GM04504 (cell line): ENCODE data around the gene AKAP12.
"Not testable (repeated sequence)": the region's sequence is repeated elsewhere in the genome, so short reads cannot be mapped to it uniquely, and the experiment has no call there.

ENCODE experiments used
- DNase-seq: peaks from one replicate; pipeline ENCODE4 v3.0.0-alpha.2; 2012; ENCODE audit warnings: low read depth

AKAP12 gene

GRCh38 chr6:151379933-151380847, 140.4 kb downstream of the AKAP12 start:
- DNase-seq: no peak

GRCh38 chr6:151380848-151381205, 141.1 kb downstream of the AKAP12 start:
- no peak for DNase-seq

DNA sequence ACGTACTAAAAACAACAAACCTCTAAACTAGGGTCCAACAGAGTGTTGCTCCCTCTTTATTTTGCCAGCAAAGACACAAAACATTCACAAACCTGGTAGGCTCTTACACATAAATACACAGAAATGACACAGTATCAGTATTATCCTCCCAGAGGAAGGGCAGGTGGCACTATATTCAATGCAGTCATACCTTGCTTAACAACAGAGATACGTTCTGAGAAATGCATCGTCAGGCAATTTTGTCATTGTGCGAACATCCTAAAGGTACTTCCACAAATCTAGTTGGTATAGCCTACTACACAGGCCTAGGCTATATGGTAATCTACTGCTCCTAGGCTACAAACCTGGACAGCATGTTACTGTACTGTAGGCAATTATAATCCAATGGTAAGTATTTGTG, 142.0 kb downstream of the AKAP12 start:
- DNase-seq: no peak

DNA sequence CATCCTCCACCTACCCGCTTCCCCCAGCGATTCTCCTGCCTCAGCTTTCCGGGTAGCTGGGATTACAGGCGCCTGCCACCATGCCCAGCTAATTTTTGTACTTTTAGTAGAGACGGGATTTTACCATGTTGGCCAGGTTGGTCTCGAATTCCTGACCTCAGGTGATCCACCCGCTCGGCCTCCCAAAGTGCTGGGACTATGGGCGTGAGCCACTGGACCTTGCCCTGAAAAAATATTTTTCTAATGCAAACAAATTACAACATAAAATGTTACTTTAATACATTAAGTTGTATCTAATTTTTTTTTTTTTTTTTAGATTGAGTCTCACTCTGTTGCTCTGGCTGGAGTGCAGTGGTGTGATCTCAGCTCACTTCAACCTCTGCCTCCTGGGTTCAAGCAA, 142.9 kb downstream of the AKAP12 start:
- not testable (repeated sequence) for DNase-seq

DNA sequence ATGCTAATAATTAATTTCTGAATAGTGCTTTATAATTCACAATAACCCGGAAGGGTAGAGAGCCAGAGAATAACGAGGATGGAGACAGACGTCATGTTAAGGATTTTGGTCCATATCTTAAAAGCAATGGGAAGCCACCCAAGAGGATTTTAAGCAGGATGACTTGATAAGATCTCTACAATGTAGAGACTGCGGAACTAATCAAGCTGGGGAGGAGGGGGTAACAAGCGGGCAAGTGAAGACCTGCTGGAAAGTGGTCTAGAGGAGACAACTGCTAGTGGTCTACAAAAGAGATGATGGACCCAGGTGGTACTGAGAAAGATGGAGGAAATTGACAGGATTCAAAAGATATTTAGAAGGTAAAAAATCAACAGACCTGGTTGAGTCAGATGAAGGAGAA, 144.4 kb downstream of the AKAP12 start:
- no peak for DNase-seq

- no peak for DNase-seq
These were observed 145.4 kb downstream of the AKAP12 start for GRCh38 chr6:151385177-151385576.

GRCh38 chr6:151387175-151387970, 147.6 kb downstream of the AKAP12 start:
- DNase-seq: no peak

GRCh38 chr6:151388236-151388635, 148.5 kb downstream of the AKAP12 start:
- no peak for DNase-seq

GRCh38 chr6:151388997-151389617, 149.3 kb downstream of the AKAP12 start:
- DNase-seq: no peak

DNA sequence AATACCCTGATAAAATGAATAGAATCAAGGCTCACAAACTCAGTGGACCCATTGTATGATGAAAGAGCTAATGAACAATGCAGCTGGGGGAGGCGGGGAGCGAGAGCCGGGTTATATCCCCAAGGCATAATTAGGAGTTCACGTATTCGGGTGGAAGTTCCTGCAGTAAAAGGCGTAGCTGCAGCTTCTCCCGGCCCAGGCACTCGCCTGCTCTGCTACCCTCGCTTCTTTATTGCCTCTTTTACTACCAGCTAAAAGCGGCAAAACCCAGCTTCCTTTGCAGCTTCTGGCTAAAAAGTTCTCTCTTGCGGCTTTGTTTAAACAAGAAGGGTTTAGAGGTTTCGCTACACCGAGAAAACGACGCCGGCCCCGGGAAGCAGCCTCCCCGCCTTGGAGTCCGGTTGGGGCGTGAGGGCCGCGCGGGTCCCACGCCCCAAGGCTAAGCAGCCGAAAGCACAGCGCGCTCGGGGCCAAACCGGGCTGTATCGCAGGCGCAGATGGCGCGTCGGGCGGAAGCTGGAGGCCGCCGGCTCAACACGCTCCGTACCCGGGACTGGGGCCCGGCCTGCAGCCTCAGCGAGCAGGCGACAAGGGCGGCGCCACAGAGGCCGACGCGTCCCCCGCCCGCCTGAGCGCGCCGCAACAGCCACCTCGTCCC, 150.0 kb downstream of the AKAP12 start:
- peak; percentile 54 for DNase-seq

DNA sequence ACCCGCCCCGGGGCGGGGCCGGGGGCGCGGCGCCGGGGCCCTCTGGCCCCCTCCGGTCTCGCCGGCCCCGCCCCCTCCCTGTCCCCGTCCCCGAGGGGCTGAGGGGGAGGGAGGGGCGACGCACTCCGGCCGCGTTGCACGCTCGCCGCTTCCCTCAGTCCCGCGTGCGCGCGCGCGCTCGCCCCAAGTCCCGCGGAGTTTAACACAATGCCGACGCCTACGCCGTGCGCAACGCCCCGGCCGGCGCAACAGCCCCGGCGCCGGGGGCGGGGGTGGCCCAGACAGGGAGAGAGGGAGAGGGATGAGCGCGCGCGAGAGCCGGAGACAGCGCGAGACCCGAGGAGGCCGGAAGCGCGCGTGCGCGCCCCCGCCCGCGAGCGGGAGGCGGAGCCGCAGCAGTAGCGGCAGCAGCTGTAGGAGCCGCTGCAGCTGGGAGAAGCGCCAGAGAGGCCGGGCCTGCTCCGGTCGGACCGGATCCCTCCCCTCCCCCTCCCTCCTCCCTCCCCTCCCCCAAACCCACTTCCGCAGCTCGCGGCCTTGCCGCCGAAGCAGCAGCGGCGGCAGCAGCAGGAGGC, 150.6 kb downstream of the AKAP12 start:
- peak; percentile 99 for DNase-seq

GRCh38 chr6:151390851-151391470, 151.2 kb downstream of the AKAP12 start:
- DNase-seq: no peak

DNA sequence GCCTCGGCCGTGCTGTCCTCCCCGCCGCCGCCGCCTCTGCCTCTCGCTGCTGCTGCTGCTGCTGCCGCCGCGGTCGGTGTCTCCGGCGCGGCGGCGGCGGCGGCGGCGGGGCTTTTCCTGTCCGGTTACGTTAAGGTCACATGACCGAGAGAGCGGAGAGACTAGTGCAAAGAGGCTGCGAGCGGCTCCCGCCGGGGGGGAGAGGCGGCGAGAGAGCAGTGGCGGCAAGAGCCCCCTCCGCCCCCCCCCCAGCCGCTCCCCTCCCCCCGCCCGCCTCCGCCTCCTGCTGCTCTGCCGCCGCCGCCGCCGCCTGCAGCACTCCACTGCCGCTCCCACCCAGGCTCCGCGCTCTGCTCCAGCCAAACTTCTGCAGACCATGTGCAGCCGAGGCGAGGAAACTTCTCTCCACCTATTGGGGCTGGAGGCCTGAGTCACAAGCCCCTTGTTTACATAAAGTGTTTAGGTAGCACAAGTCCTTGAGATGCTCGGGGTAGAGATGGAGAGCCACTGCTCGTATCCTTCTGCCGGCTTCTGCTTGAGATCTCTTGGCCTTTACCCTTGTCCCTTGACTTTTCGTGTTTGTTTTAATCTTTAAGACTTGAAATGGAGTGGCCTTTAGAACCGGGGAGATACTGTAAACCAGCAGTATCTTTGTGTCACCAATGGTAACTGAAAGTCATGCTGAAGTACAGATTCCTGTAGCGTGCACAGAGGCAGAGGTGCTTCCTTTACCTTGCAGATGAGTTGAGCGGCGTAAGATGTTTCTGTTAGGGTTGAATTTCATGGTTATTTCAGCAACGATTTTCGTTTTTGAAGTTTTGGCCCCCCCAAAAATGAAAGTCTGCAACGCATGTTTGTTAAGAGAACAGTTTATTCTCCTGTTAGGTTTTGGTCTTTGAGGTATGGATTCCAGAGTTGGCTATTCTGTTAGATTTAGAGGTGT, 152.0 kb downstream of the AKAP12 start, which contains the start of gene ZBTB2:
Gene ZBTB2, minus strand, starts transcription at position 89 of the 943 bp plus-strand sequence. CDS start 17,922 bp downstream, outside the sequence.
- no peak for DNase-seq

DNA sequence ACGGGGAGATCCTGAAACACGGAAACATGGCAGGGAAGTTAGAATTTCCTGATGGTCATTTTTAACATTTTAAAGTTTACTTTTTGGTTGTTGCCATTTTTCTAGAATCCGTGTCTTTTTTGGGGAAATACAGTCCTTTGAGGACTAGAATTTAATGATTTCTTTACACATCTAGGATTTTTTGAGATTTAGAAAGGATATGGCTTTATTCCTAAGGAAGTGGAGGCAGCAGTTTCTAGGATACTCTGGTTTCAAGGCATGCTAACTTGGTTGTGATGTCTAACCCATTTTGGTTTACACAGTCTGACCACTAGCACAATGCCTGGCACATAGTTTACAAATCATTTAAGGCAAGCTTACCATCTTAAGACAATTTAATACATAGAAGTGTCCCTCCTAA, 152.7 kb downstream of the AKAP12 start:
- DNase-seq: no peak

DNA sequence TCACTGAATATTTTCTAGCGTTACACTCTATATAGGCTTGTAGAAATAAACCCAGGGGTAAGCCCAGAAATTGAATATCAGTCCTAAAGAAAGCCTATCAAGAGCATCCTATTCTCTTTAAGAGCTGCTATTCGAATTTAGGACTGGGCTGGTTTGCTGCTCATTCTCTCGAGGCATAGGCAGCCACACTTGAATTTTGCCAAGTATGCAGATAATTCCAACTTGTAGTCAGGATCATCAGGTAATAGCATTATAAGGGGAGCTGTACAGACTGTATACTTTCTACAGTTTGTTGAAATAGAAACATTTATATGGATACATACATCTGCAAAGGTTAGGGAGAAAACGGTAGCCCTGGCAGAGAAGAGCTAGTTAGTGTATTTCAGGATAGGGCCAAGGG, 153.6 kb downstream of the AKAP12 start:
- DNase-seq: no peak

- no peak for DNase-seq
These were observed 159.9 kb downstream of the AKAP12 start for GRCh38 chr6:151399679-151400078.

DNA sequence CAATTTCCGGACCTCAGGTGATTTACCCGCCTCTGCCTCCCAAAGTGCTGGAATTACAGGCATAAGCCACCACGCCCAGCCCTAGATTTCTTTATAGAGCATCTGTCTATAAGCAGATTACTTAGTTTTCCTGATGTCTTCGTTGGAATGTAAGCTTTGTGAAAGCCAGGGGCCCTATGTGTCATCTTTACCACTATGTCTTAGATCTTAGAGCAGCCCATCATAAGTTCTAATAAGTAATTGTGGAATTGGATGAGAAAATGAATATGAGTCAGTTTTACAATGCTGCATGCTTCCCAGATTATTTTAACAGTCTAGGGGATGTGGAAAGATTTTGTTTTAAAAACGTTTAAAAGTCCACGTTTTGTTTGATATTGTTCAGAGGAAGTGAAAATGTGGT, 160.7 kb downstream of the AKAP12 start:
- DNase-seq: peak; percentile 50

DNA sequence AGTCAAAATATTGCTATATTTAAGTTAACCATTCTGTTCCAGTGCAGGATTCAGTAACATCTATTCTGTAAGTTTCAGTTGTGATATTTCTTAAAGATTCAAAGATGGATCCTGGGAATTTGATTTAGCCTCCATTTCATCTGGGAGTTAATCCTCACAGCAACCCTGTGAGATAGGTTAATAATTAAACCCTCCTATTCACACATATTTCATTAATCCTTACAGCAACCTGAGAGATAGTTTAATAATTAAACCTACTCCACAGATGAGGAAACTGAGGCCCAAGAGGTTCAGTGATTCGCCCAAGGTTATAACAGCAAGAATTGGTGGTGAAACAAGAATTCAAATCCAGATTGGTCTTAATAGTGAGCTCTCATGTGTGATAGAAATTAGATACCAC, 162.5 kb downstream of the AKAP12 start:
- no peak for DNase-seq

GRCh38 chr6:151403919-151404308, 164.1 kb downstream of the AKAP12 start:
- DNase-seq: no peak
